Karpas-422 (cell line): ENCODE measurements around the gene PLCG1. TPM values are rescaled to one million over a fixed set of nuclear protein-coding genes. Genes with fewer than 3 reads are reported as not detected.

Experiments
- DNase-seq: peaks from one replicate; pipeline ENCODE4 v3.0.0-alpha.2; 2015
- H2AFZ ChIP-seq: fragments of 200-600 bp; sonication (generic); 2 replicates; pipeline ENCODE4 v1.6.1; 2014; ENCODE audit warnings: antibody characterized with exemption, low read length, mixed read lengths
- H3K27ac ChIP-seq: fragments of 200-600 bp; sonication (generic); 2 replicates; pipeline ENCODE4 v1.5.1; 2014; ENCODE audit warnings: mild to moderate bottlenecking, low read length, moderate library complexity
- H3K27me3 ChIP-seq: fragments of 200-600 bp; sonication (generic); 2 replicates; pipeline ENCODE4 v1.6.1; 2014; ENCODE audit warnings: low read length, mixed read lengths
- H3K36me3 ChIP-seq: fragments of 200-600 bp; sonication (generic); 2 replicates; pipeline ENCODE4 v1.6.1; 2014; ENCODE audit warnings: low read length, mixed read lengths; ENCODE audit not compliant: insufficient read depth
- H3K4me1 ChIP-seq: fragments of 200-600 bp; sonication (generic); 2 replicates; pipeline ENCODE4 v1.6.1; 2014; ENCODE audit warnings: mild to moderate bottlenecking, low read length, mixed read lengths
- H3K4me2 ChIP-seq: fragments of 200-600 bp; sonication (generic); 2 replicates; pipeline ENCODE4 v1.6.1; 2014; ENCODE audit warnings: low read length, low read depth, mild to moderate bottlenecking; ENCODE audit not compliant: poor library complexity, severe bottlenecking
- H3K4me3 ChIP-seq: fragments of 200-600 bp; sonication (generic); 2 replicates; pipeline ENCODE4 v1.5.1; 2014; ENCODE audit warnings: mild to moderate bottlenecking, antibody characterized with exemption, low read length, mixed read lengths
- H3K79me2 ChIP-seq: fragments of 200-600 bp; sonication (generic); 2 replicates; pipeline ENCODE4 v1.6.1; 2014; ENCODE audit warnings: mild to moderate bottlenecking, low read length, mixed read lengths
- H3K9ac ChIP-seq: fragments of 200-600 bp; sonication (generic); 2 replicates; pipeline ENCODE4 v1.6.0; 2014; ENCODE audit warnings: low read length
- H3K9me2 ChIP-seq: fragments of 200-600 bp; sonication (generic), shearing (Covaris generic); replicated peaks from 2 replicates; pipeline ENCODE4 v1.6.0; 2014; ENCODE audit warnings: mild to moderate bottlenecking, low read length, moderate library complexity; ENCODE audit not compliant: insufficient read depth
- H3K9me3 ChIP-seq: fragments of 300-700, 200-600 bp; sonication (generic); 2 replicates; pipeline ENCODE4 v1.6.1; 2014; ENCODE audit warnings: low read length, mixed read lengths
- H4K20me1 ChIP-seq: fragments of 200-600 bp; sonication (generic); 2 replicates; pipeline ENCODE4 v1.6.1; 2014; ENCODE audit warnings: mild to moderate bottlenecking, antibody characterized with exemption, low read length, low read depth; ENCODE audit not compliant: insufficient read depth
- total RNA-seq: library from RNA; depleted of rRNA; stranded (reverse); fragments of >200 nt; shearing (Covaris generic); gene quantifications from 2 replicates; pipeline ENCODE4 v1.2.3, GENCODE V29; 2014; ENCODE audit warnings: low replicate concordance

The PLCG1 gene
- total RNA-seq, 1 experiment from 2014 or later, result 48.6 TPM

DNA sequence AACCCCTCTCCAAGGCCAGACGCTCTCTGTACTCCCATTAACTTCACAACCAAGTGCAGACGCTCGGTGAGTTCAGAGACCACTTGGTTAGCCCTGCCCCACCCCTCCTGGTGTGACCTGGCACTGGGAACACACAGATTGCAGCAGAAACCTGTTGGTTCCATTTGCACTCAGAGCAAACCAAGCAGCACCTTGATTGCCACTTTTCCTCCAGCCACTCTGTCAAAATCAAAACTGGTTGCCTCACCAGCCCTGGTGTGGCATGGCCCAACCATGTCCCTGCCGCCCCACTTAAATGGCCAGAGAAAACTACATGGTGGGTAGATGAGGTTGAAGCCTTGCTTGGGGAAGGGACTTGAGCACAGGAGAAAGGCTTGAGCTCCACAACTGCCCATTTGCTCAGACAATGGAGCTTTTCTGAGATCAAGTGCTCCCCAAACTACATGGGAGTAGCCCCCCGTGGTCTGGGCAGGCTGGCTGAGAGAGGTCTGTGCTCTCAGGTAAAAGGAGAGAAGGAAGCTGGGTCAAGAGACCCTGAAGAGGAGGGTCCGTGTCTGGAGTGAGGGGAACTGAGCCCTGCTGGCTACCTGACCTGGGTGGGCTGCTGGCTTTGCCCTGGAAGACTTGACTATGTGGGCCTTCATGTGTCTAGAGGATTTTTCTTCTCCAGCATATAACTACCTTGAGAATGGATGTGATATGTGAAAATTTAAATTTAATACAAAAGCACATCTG lies 43.4 kb downstream of the PLCG1 start:
- Histone ChIP-seq H3K36me3 (no peaks in the 10 kb centered on the region), H3K27me3 (no peaks in the 10 kb centered on the region), H3K9me3 (no peaks in the 10 kb centered on the region), H3K4me1 (0 out of 2 replicates have a peak, but pooled peaks cover 3% of the 10 kb centered on the region), H3K4me2 (no peak overlapping the region), H3K4me3 (no peak overlapping the region), H4K20me1 (no peaks in the 10 kb centered on the region), H3K9me2 (no peaks in the 10 kb centered on the region), H3K79me2 (no peaks in the 10 kb centered on the region), H3K27ac (no peak overlapping the region), H2AFZ (no peak overlapping the region), H3K9ac (no peak overlapping the region)
- DNase-seq, result no peak

DNA sequence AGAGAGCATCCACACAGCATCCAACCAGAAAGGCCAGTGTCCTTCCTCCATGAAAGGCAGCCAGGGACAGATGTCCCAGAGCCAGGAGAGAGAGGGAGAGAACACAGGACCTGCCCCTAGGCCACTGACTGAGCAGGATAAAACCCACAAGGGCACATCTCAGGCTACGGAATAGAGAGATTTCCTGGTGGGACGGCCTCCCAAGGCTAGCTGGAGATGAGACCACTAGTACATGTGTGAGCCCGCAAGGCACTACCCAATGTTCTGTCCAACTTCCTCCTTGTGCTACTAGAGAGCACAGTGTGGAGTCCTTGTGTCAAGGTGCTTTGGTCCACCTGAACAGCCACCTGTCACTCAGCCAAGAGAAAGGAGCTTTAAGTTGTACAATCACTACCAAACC lies 44.2 kb downstream of the PLCG1 start:
- no peaks in the 10 kb centered on the region for H4K20me1 ChIP-seq
- no peaks in the 10 kb centered on the region for H3K9me2 ChIP-seq
- no peaks in the 10 kb centered on the region for H3K36me3 ChIP-seq
- no peak for DNase-seq
- H3K4me1 ChIP-seq, result 0 out of 2 replicates have a peak, but pooled peaks cover 3% of the 10 kb centered on the region
- H3K9me3 ChIP-seq, result no peaks in the 10 kb centered on the region
- no peaks in the 10 kb centered on the region for H3K27me3 ChIP-seq
- no peak overlapping the region for H2AFZ ChIP-seq
- H3K79me2 ChIP-seq, result no peaks in the 10 kb centered on the region
- no peak overlapping the region for H3K4me2 ChIP-seq
- H3K27ac ChIP-seq, result no peak overlapping the region
- no peak overlapping the region for H3K9ac ChIP-seq
- no peak overlapping the region for H3K4me3 ChIP-seq

GRCh38 chr20:41182296-41183212 lies 45.2 kb downstream of the PLCG1 start:
- H3K9me3 ChIP-seq, result no peaks in the 10 kb centered on the region
- H3K4me2 ChIP-seq, result no peak overlapping the region
- no peaks in the 10 kb centered on the region for H4K20me1 ChIP-seq
- no peak overlapping the region for H2AFZ ChIP-seq
- H3K27me3 ChIP-seq, result no peaks in the 10 kb centered on the region
- no peaks in the 10 kb centered on the region for H3K79me2 ChIP-seq
- H3K4me1 ChIP-seq, result 0 out of 2 replicates have a peak, but pooled peaks cover 3% of the 10 kb centered on the region
- no peak overlapping the region for H3K9ac ChIP-seq
- no peak overlapping the region for H3K4me3 ChIP-seq
- H3K36me3 ChIP-seq, result no peaks in the 10 kb centered on the region
- no peaks in the 10 kb centered on the region for H3K9me2 ChIP-seq
- no peak overlapping the region for H3K27ac ChIP-seq
- no peak for DNase-seq

DNA sequence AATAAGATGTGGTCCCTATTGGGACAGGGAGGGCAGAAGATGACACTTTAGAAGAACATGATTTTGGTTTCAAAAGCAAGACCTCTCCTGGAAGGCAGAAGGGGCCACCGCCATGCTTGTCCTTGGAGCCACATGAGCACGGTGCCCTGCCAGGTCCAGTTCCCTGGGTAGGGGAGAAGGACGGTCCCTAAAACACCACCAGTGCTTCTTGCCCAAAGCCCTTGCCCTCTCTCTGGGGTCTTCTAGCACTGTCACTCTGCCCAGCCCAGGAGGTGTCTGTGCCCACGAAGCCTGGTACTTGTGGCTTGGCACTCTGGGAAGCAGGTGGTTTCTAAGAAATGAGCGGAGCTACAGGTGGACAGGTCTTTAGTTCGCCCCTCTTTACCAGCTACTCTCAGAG lies 46.0 kb downstream of the PLCG1 start:
- no peaks in the 10 kb centered on the region for H3K79me2 ChIP-seq
- H3K9ac ChIP-seq, result no peak overlapping the region
- no peaks in the 10 kb centered on the region for H3K9me3 ChIP-seq
- no peaks in the 10 kb centered on the region for H3K9me2 ChIP-seq
- H3K27me3 ChIP-seq, result no peaks in the 10 kb centered on the region
- H3K27ac ChIP-seq, result no peak overlapping the region
- H3K4me3 ChIP-seq, result no peak overlapping the region
- H3K36me3 ChIP-seq, result no peaks in the 10 kb centered on the region
- H3K4me1 ChIP-seq, result 0 out of 2 replicates have a peak, but pooled peaks cover 3% of the 10 kb centered on the region
- DNase-seq, result no peak
- H4K20me1 ChIP-seq, result no peaks in the 10 kb centered on the region
- no peak overlapping the region for H2AFZ ChIP-seq
- no peak overlapping the region for H3K4me2 ChIP-seq

- Histone ChIP-seq H3K4me3 (no peak overlapping the region), H3K9me3 (no peaks in the 10 kb centered on the region), H2AFZ (no peak overlapping the region), H3K4me2 (no peak overlapping the region), H3K36me3 (no peaks in the 10 kb centered on the region), H4K20me1 (no peaks in the 10 kb centered on the region), H3K79me2 (no peaks in the 10 kb centered on the region), H3K27me3 (no peaks in the 10 kb centered on the region), H3K9me2 (no peaks in the 10 kb centered on the region), H3K9ac (no peak overlapping the region), H3K27ac (no peak overlapping the region), H3K4me1 (0 out of 2 replicates have a peak, but pooled peaks cover 3% of the 10 kb centered on the region)
- no peak for DNase-seq
These were observed 46.5 kb downstream of the PLCG1 start for GRCh38 chr20:41183831-41184230.

DNA sequence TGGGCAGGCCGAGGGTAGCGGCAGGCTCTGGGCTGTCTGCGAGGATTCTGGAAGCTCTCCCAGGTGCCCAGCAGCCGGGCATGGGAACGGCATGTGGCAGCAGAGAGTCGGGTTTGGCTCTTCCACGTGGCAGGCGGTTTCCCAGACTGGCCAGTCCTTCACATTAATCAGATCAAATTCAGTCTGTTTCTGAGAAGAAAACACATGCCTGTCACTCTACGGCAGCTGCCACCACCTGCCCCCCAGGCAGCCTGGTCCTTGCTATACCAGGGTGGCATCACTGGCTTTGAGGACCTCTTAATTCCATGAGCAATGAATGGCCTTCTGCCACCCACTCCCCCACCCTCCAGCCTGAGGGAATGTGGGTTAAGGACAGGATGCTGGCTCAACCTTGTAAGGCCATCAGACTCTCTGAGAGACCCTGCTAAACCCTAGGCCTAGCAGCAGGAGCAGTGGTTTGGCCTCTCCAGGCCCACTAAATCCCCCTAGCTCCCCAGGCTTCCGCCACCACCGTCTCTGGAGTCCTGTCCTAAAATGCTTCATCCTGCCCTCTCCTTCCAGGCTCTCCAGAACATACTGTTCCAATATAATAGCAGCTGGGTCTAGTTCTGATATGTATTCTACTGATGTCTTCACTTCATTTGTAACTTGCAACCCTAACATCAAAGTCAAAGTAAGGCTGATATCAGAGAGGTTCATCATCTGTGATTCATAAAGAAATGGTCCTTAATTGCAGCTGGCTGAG lies 47.8 kb downstream of the PLCG1 start:
- H3K27ac ChIP-seq, result no peak overlapping the region
- H3K4me2 ChIP-seq, result no peak overlapping the region
- no peak overlapping the region for H3K9ac ChIP-seq
- no peaks in the 10 kb centered on the region for H4K20me1 ChIP-seq
- 0 out of 2 replicates have a peak, but pooled peaks cover 3% of the 10 kb centered on the region for H3K4me1 ChIP-seq
- H3K9me3 ChIP-seq, result peaks cover 6% of the 10 kb centered on the region
- no peaks in the 10 kb centered on the region for H3K79me2 ChIP-seq
- H3K9me2 ChIP-seq, result no peaks in the 10 kb centered on the region
- no peaks in the 10 kb centered on the region for H3K36me3 ChIP-seq
- DNase-seq, result no peak
- no peaks in the 10 kb centered on the region for H3K27me3 ChIP-seq
- H3K4me3 ChIP-seq, result no peak overlapping the region
- no peak overlapping the region for H2AFZ ChIP-seq

DNA sequence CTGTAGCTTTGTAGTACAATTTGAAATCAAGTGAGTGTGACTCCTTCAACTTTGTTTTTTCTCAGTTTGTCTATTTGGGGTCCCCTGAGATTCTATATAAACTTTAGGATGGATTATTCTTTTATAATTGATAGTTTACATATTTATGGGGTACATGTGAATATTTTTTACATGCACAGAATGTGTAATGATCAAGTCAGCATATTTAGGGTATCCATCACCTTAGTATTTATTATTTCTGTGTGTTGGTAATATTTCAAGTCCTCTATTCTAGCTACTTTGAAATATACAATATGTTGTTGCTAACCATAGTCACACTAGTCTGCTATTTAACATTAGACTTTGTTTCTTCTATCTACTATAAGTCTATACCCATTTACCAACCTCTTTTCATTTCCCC lies 50.3 kb downstream of the PLCG1 start:
- H3K4me3 ChIP-seq, result no peak overlapping the region

More for the DNA sequence above, 50.3 kb downstream of the PLCG1 start:
- peaks cover 9% of the 10 kb centered on the region; the same call in 1 of the 2 replicates for H3K36me3 ChIP-seq
- H3K27me3 ChIP-seq, result no peaks in the 10 kb centered on the region
- DNase-seq, result no peak
- no peaks in the 10 kb centered on the region for H3K79me2 ChIP-seq
- 0 out of 2 replicates have a peak, but pooled peaks cover 3% of the 10 kb centered on the region for H3K4me1 ChIP-seq
- H2AFZ ChIP-seq, result no peak overlapping the region
- no peaks in the 10 kb centered on the region for H4K20me1 ChIP-seq
- H3K4me2 ChIP-seq, result no peak overlapping the region
- no peak overlapping the region for H3K27ac ChIP-seq
- H3K9me2 ChIP-seq, result no peaks in the 10 kb centered on the region
- peaks cover 13% of the 10 kb centered on the region for H3K9me3 ChIP-seq
- no peak overlapping the region for H3K9ac ChIP-seq
